NT2/D1 (cell line): ENCODE results near the gene PMP22.

Source experiments
- SUZ12 ChIP-seq: IDR thresholded peaks from 2 replicates; pipeline ENCODE4 v1.6.1; 2011; ENCODE audit not compliant: insufficient read length, insufficient read depth; ENCODE audit errors: extremely low read depth
- YY1 ChIP-seq: IDR thresholded peaks from 2 replicates; pipeline ENCODE4 v1.6.1; 2011; ENCODE audit not compliant: insufficient read length, insufficient read depth
- ZNF274 ChIP-seq: IDR thresholded peaks from 2 replicates; pipeline ENCODE4 v1.6.1; 2011; ENCODE audit warnings: mild to moderate bottlenecking, low read depth, low read length

DNA sequence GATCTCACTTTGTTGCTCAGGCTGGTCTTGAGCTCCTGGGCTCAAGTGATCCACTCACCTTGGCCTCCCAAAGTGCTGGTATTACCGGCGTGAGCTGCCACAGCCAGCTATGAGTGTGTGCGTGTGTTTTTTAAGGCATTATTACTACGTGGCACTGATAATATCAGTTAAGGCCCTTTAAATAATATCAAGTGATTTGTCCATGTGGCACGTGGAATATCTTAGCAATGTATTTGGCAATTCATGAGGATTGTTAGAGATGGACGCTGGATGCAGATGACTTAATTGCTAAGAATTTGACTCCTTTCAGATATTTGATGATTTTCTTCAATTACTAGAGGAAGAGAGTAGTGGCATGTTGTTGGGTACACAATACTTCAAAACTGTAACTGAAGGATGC lies 25.5 kb upstream of the PMP22 start:
- TF ChIP-seq SUZ12: no peak
- TF ChIP-seq YY1: no peak
- no peak for TF ChIP-seq ZNF274
